Esophagus squamous epithelium (tissue), 4 donors: Measurements from ENCODE around the gene RARG.

Source experiments
- POLR2A ChIP-seq, 4 donors: fragments of 450-650 bp; IDR thresholded peaks; one replicate each; pipeline ENCODE4 v1.6.1; 2017; ENCODE audit warnings: antibody characterized with exemption in 4 of 4, mild to moderate bottlenecking in 4 of 4, moderate library complexity in 3 of 4
- TF ChIP-seq, protein P1 (sequence below), 6 experiments: fragments of 450-650 bp in 4 of 6; fragments of 200-600 bp in 2 of 6; sonication (generic) in 2 of 6; IDR thresholded peaks; one replicate each; pipeline ENCODE4 v1.5.1; 2016 to 2019; ENCODE audit warnings: antibody characterized with exemption in 6 of 6, mild to moderate bottlenecking in 4 of 6, moderate library complexity in 4 of 6

DNA sequence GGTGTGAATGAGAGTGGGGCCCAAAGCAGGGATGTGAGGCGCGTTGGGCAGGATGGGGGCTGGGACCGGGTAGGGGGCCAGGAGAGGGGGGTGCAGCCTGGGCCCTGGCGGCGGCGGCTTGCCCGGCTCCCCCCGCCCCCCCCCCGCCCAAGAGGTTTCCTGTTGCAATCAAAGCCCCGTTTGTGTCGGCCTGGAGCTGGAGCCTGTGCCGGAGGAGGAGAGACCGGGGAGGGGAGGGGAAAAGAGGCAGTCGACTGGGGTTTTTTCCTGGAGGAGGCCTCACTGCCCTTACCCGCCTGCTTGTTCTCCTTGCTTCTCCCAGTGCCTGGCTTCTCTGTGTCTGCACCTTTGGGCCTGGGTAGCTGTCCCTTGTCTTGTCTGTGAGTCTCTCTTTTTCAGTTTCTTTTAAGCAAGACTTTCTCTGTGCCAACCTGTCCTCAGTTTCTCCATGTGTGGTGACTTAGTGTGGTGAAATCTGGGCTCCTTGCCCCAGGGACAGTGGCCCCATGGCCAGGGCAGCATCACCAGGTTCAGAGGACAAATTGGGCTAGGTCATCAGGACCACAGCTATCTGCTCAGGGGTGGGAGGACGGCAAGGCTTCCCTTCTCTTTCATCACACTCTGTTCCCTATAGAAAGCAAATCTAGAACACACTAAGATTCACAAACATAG, 8.5 kb downstream of the RARG start:
- TF ChIP-seq, protein P1, sequence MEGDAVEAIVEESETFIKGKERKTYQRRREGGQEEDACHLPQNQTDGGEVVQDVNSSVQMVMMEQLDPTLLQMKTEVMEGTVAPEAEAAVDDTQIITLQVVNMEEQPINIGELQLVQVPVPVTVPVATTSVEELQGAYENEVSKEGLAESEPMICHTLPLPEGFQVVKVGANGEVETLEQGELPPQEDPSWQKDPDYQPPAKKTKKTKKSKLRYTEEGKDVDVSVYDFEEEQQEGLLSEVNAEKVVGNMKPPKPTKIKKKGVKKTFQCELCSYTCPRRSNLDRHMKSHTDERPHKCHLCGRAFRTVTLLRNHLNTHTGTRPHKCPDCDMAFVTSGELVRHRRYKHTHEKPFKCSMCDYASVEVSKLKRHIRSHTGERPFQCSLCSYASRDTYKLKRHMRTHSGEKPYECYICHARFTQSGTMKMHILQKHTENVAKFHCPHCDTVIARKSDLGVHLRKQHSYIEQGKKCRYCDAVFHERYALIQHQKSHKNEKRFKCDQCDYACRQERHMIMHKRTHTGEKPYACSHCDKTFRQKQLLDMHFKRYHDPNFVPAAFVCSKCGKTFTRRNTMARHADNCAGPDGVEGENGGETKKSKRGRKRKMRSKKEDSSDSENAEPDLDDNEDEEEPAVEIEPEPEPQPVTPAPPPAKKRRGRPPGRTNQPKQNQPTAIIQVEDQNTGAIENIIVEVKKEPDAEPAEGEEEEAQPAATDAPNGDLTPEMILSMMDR (IDR thresholded peaks at IDR 0.05) = no peak
- TF ChIP-seq POLR2A (IDR thresholded peaks at IDR 0.05) = no peak
